ENCODE results near the gene SLC2A9. TPM values are rescaled to one million over a fixed set of nuclear protein-coding genes. Genes with fewer than 3 reads are reported as not detected.

SLC2A9 gene
- total and polyA plus RNA-seq, 2 of the 8 experiments (the other 6 are each of a cell fraction or from before 2014, with no cell fraction given) = 0.20 to 0.26 TPM

- Histone ChIP-seq H3K56ac (replicated peaks; ENCODE audit: insufficient read length, low read depth, low read length) (no peak overlapping the region), H3K23me2 (ENCODE audit: low read depth, low read length) (no peaks in the 10 kb centered on the region), H4K20me1 (replicated peaks in 1 of 2; ENCODE audit: control insufficient read depth in 1 of 2, insufficient read depth in 2 of 2, low read length in 2 of 2) (no peaks in the 10 kb centered on the region), H3K4me1 (replicated peaks in 1 of 4; ENCODE audit: control insufficient read depth in 3 of 4, insufficient read depth in 4 of 4, low read length in 3 of 4) (no peaks in the 10 kb centered on the region), H2BK120ac (replicated peaks; ENCODE audit: low read depth, low read length) (no peak overlapping the region), H3K14ac (ENCODE audit: insufficient read length) (no peak overlapping the region), H3K9me3 (ENCODE audit: insufficient read depth in 2 of 2, low read depth in 1 of 2, low read length in 1 of 2) (no peaks in the 10 kb centered on the region), H2BK5ac (ENCODE audit: low read depth, low read length) (no peak overlapping the region), H3K18ac (ENCODE audit: extremely low read depth, low read length) (no peak overlapping the region), H4K8ac (ENCODE audit: extremely low read depth, insufficient read depth, low read length) (no peak overlapping the region), H3K23ac (ENCODE audit: insufficient read length) (no peak overlapping the region), H3K79me1 (ENCODE audit: low read depth, low read length) (no peaks in the 10 kb centered on the region), H3K9ac (replicated peaks in 1 of 4; ENCODE audit: extremely low read depth in 1 of 4, low read depth in 3 of 4, low read length in 3 of 4) (no peak overlapping the region), H3K4ac (replicated peaks; ENCODE audit: insufficient read length, low read depth, low read length) (no peak overlapping the region), H2AK5ac (ENCODE audit: low read depth, low read length) (no peak overlapping the region), H4K5ac (ENCODE audit: insufficient read length, low read depth, low read length) (no peak overlapping the region), H3K4me2 (ENCODE audit: insufficient read depth in 1 of 2, low read depth in 2 of 2, low read length in 2 of 2) (no peak overlapping the region), H2AFZ (ENCODE audit: low read length) (no peak overlapping the region), H3K4me3 (ENCODE audit: extremely low read depth in 1 of 4, insufficient read depth in 2 of 4, low read depth in 3 of 4, low read length in 4 of 4) (no peak overlapping the region), H4K91ac (replicated peaks; ENCODE audit: insufficient read length, low read length) (no peak overlapping the region), H3K27ac (ENCODE audit: low read depth, low read length) (no peak overlapping the region), H3K79me2 (ENCODE audit: control insufficient read depth in 1 of 2, insufficient read depth in 2 of 2, low read length in 2 of 2) (no peaks in the 10 kb centered on the region), H3K36me3 (ENCODE audit: control insufficient read depth in 2 of 4, insufficient read depth in 4 of 4, low read length in 3 of 4) (no peaks in the 10 kb centered on the region), H2BK20ac (ENCODE audit: low read length) (no peak overlapping the region), H3K27me3 (replicated peaks in 1 of 4; ENCODE audit: control insufficient read depth in 3 of 4, extremely low read depth in 1 of 4, insufficient read depth in 3 of 4, low read length in 3 of 4) (no peaks in the 10 kb centered on the region), H2BK15ac (ENCODE audit: low read length) (no peak overlapping the region), H2BK12ac (ENCODE audit: low read depth, low read length) (no peak overlapping the region)
- no peak for FAIRE-seq
- ChIA-PET POLR2A (ENCODE audit: partially characterized antibody) (no interaction called here), CTCF (ENCODE audit: partially characterized antibody) (interaction anchor here (0.8 kb wide), 1 partner anchor 45 kb away, joined by 3 read pairs; no protein-coding TSS in a partner anchor)
- DNase-seq (ENCODE audit: low read depth in 1 of 2, low spot score in 2 of 2) = no peak
- WGBS, 2 experiments (ENCODE audit: extremely low coverage in 1 of 2, insufficient coverage in 1 of 2, insufficient read length in 1 of 2, insufficient replicate concordance in 2 of 2, low coverage in 1 of 2, low lambda C conversion rate in 2 of 2, missing lambda C conversion rate in 1 of 2) = 96% methylated on average over 3 of the region's 3 CpGs; no CpG with 5 or more reads in 1 of the 2 experiments
Observed at GRCh38 chr4:9825049-9825448, 196.2 kb downstream of the SLC2A9 start.
